Astrocyte (in vitro differentiated cells and primary cell): ENCODE data around the gene TMEM98. TPM values are rescaled to one million over a fixed set of nuclear protein-coding genes. Genes with fewer than 3 reads are reported as not detected.

Experiments used
- DNase-seq: peaks from one replicate; pipeline ENCODE4 v3.0.0-alpha.2; 2010; ENCODE audit warnings: low read depth
- FAIRE-seq: peaks from 2 replicates; lab custom pipeline; 2011; peaks lifted over from hg19 to GRCh38; lab: Jason Lieb, UNC
- H2AFZ ChIP-seq: 2 replicates; pipeline ENCODE4 v1.6.0; 2012; ENCODE audit warnings: low read depth, low read length, inconsistent platforms
- H3K27ac ChIP-seq: 2 replicates; pipeline ENCODE4 v1.5.1; 2011; ENCODE audit warnings: low read depth, low read length, inconsistent platforms
- H3K27me3 ChIP-seq: 2 replicates; pipeline ENCODE4 v1.6.0; 2011; ENCODE audit warnings: low read length, inconsistent platforms; ENCODE audit not compliant: insufficient read depth
- H3K36me3 ChIP-seq: 2 replicates; pipeline ENCODE4 v1.5.1; 2011; ENCODE audit warnings: low read length, inconsistent platforms; ENCODE audit not compliant: insufficient read depth
- H3K4me1 ChIP-seq: 2 replicates; pipeline ENCODE4 v1.5.1; 2011; ENCODE audit warnings: low read length, inconsistent platforms; ENCODE audit not compliant: insufficient read depth
- H3K4me2 ChIP-seq: 2 replicates; pipeline ENCODE4 v1.6.0; 2012; ENCODE audit warnings: low read length, inconsistent platforms
- H3K4me3 ChIP-seq: 2 replicates; pipeline ENCODE4 v1.5.1; 2011; ENCODE audit warnings: low read depth, mild to moderate bottlenecking, low read length, inconsistent platforms; ENCODE audit not compliant: insufficient read depth
- H3K79me2 ChIP-seq: 2 replicates; pipeline ENCODE4 v1.6.0; 2012; ENCODE audit warnings: mild to moderate bottlenecking, low read length, inconsistent platforms; ENCODE audit not compliant: insufficient read depth
- H3K9ac ChIP-seq: 2 replicates; pipeline ENCODE4 v1.6.0; 2012; ENCODE audit warnings: mild to moderate bottlenecking, low read length, inconsistent platforms
- H3K9me3 ChIP-seq: 2 replicates; pipeline ENCODE4 v1.5.1; 2012; ENCODE audit warnings: low read depth, mild to moderate bottlenecking, low read length, inconsistent platforms; ENCODE audit not compliant: insufficient read depth
- H4K20me1 ChIP-seq: 2 replicates; pipeline ENCODE4 v1.6.0; 2012; ENCODE audit warnings: low read length, inconsistent platforms; ENCODE audit not compliant: insufficient read depth
- H3K27ac Mint-ChIP-seq: one replicate; pipeline ENCODE4 v1.8.0; 2021; ENCODE audit warnings: mild to moderate bottlenecking, mixed read lengths; ENCODE audit not compliant: unreplicated experiment
- H3K27me3 Mint-ChIP-seq: one replicate; pipeline ENCODE4 v1.8.0; 2021; ENCODE audit warnings: low read depth, mixed read lengths; ENCODE audit not compliant: unreplicated experiment
- H3K36me3 Mint-ChIP-seq: one replicate; pipeline ENCODE4 v1.8.0; 2021; ENCODE audit warnings: low read depth, mixed read lengths; ENCODE audit not compliant: unreplicated experiment
- H3K4me1 Mint-ChIP-seq: one replicate; pipeline ENCODE4 v1.8.0; 2021; ENCODE audit warnings: low read depth, mixed read lengths; ENCODE audit not compliant: unreplicated experiment
- H3K4me3 Mint-ChIP-seq: one replicate; pipeline ENCODE4 v1.8.0; 2021; ENCODE audit warnings: mild to moderate bottlenecking, moderate library complexity, mixed read lengths; ENCODE audit not compliant: unreplicated experiment
- H3K9me3 Mint-ChIP-seq: one replicate; pipeline ENCODE4 v1.8.0; 2021; ENCODE audit warnings: mild to moderate bottlenecking, mixed read lengths; ENCODE audit not compliant: unreplicated experiment
- EZH2 ChIP-seq: IDR thresholded peaks from 2 replicates; pipeline ENCODE4 v1.6.1; 2012; ENCODE audit warnings: mild to moderate bottlenecking, low read length, inconsistent platforms; ENCODE audit not compliant: insufficient read depth
- total RNA-seq: library from RNA; stranded (reverse); gene quantifications from 2 replicates; pipeline ENCODE4 v1.2.1, GENCODE V29; 2021
- TF ChIP-seq, protein P1 (sequence below): IDR thresholded peaks from 2 replicates; pipeline ENCODE4 v1.5.1; 2011; ENCODE audit warnings: low read depth, mild to moderate bottlenecking, inconsistent platforms, low read length, moderate library complexity; ENCODE audit not compliant: insufficient read depth

The TMEM98 gene
- total RNA-seq, 1 donor from 2014 or later = 62.6 TPM

DNA sequence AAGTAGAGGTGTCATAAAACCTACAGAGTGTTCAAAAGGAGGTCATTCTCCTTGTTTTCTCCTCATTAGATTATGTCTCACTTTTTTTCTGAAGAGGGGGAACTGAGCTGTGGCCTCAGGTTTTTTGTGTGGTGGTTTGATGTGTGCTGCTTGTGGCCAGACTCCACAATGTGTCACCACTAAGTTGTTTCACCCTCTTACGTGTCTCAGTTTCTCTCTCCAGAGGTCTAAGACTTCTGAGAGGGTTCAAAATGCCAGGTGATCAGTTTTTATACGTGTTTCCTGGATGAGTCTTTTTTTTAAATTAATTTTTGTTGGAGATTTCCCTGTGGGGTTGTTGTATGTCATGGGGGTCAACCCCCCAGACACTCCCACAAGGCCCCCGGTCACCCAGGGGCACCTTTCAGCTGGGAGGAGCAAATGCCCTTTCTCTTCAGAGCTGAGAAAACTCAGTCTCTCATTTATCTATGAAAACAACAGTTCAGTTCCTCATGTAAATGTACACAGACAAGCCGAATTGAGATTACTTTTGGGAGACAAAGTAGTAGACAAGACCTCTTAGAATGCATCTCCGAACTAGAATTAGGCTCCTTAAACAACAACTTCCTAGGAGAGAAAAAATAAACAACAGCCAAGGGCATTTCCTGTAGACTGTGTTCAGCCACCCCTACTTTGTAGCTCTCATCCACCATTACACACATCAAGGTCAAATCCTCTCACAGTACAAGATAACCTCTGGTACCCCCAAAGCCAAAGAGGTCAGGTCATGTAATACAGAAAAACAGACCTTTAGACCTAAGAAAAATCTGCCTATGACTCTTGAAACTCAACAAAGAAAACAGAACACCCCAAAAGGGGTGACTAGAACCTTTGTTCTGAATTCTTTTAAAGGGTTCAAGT, 23.9 kb upstream of the TMEM98 start:
- Histone ChIP-seq H3K36me3 (no peaks in the 10 kb centered on the region), H3K9me3 (no peaks in the 10 kb centered on the region), H3K79me2 (no peaks in the 10 kb centered on the region), H3K27ac (no peak overlapping the region), H4K20me1 (no peaks in the 10 kb centered on the region), H3K27me3 (peaks cover 2% of the 10 kb centered on the region), H3K4me2 (no peak overlapping the region), H3K4me1 (no peaks in the 10 kb centered on the region), H3K9ac (no peak overlapping the region), H3K4me3 (no peak overlapping the region), H2AFZ (no peak overlapping the region)
- no peak for FAIRE-seq
- H3K27me3 Mint-ChIP-seq = peaks cover 4% of the 10 kb centered on the region
- no peak overlapping the region for H3K4me3 Mint-ChIP-seq
- H3K9me3 Mint-ChIP-seq = no peaks in the 10 kb centered on the region
- H3K4me1 Mint-ChIP-seq = no peaks in the 10 kb centered on the region
- no peak overlapping the region for H3K27ac Mint-ChIP-seq
- TF ChIP-seq EZH2 = no peak
- TF ChIP-seq, protein P1, sequence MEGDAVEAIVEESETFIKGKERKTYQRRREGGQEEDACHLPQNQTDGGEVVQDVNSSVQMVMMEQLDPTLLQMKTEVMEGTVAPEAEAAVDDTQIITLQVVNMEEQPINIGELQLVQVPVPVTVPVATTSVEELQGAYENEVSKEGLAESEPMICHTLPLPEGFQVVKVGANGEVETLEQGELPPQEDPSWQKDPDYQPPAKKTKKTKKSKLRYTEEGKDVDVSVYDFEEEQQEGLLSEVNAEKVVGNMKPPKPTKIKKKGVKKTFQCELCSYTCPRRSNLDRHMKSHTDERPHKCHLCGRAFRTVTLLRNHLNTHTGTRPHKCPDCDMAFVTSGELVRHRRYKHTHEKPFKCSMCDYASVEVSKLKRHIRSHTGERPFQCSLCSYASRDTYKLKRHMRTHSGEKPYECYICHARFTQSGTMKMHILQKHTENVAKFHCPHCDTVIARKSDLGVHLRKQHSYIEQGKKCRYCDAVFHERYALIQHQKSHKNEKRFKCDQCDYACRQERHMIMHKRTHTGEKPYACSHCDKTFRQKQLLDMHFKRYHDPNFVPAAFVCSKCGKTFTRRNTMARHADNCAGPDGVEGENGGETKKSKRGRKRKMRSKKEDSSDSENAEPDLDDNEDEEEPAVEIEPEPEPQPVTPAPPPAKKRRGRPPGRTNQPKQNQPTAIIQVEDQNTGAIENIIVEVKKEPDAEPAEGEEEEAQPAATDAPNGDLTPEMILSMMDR = no peak
- H3K36me3 Mint-ChIP-seq = no peaks in the 10 kb centered on the region
- DNase-seq = no peak

DNA sequence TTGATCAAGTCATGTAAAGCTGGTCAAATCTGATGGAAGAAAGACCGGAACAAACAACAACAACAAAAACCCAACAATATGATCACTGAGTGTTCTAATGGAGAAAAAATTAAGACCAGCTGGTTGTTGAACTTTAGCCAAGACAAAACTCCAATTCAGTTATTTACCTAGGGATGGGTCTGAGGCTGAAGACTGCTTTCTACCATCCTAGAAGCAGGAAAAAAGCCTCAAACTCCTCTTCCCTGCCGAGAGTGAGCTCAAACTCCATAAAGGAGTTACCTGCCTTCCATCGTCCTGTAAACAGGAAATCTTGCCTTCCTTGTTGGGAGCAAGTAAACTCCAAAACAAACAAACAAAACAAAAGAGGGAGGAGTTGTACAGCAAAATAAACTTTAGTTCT, 23.1 kb upstream of the TMEM98 start:
- H3K9ac ChIP-seq = no peak overlapping the region
- H3K36me3 Mint-ChIP-seq = no peaks in the 10 kb centered on the region
- peaks cover 4% of the 10 kb centered on the region for H3K27me3 Mint-ChIP-seq
- H3K4me2 ChIP-seq = no peak overlapping the region
- H3K4me3 Mint-ChIP-seq = no peak overlapping the region
- H3K27me3 ChIP-seq = peaks cover 2% of the 10 kb centered on the region
- no peaks in the 10 kb centered on the region for H3K4me1 ChIP-seq
- no peaks in the 10 kb centered on the region for H3K4me1 Mint-ChIP-seq
- no peak overlapping the region for H3K27ac Mint-ChIP-seq
- no peak for DNase-seq
- no peak overlapping the region for H3K4me3 ChIP-seq
- H3K9me3 Mint-ChIP-seq = no peaks in the 10 kb centered on the region
- H3K27ac ChIP-seq = no peak overlapping the region
- TF ChIP-seq EZH2 = no peak
- TF ChIP-seq, protein P1 = no peak
- H3K36me3 ChIP-seq = no peaks in the 10 kb centered on the region
- H3K79me2 ChIP-seq = no peaks in the 10 kb centered on the region
- H3K9me3 ChIP-seq = no peaks in the 10 kb centered on the region
- H2AFZ ChIP-seq = no peak overlapping the region
- no peak for FAIRE-seq
- no peaks in the 10 kb centered on the region for H4K20me1 ChIP-seq

DNA sequence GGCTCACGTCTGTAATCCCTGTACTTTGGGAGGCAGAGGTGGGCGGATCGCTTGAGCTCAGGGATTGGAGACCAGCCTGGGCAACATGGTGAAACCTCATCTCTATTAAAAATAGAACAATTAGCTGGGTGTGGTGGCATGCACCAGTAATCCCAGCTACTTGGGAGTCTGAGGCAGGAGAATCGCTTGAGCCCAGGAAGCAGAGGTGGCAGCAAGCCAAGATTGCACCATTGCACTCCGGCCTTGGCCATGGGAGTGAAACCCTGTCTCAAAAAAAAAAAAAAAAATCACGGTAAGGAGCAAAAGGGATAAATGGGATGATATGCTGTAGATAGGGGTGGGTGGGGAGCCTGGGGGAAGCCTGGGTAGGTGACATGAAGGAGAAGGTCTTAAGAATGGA, 20.4 kb upstream of the TMEM98 start:
- no peak overlapping the region for H3K9ac ChIP-seq
- H3K36me3 ChIP-seq = no peaks in the 10 kb centered on the region
- FAIRE-seq (no peak), DNase-seq (no peak)
- Mint-ChIP-seq H3K36me3 (no peaks in the 10 kb centered on the region), H3K4me3 (no peak overlapping the region), H3K4me1 (peaks cover 5% of the 10 kb centered on the region), H3K27ac (no peak overlapping the region), H3K9me3 (no peaks in the 10 kb centered on the region), H3K27me3 (peaks cover 4% of the 10 kb centered on the region)
- TF ChIP-seq EZH2 = no peak
- TF ChIP-seq, protein P1 = no peak
- no peak overlapping the region for H3K27ac ChIP-seq
- no peaks in the 10 kb centered on the region for H4K20me1 ChIP-seq
- no peak overlapping the region for H3K4me3 ChIP-seq
- H3K4me1 ChIP-seq = peaks cover 3% of the 10 kb centered on the region
- H3K27me3 ChIP-seq = peaks cover 5% of the 10 kb centered on the region
- H2AFZ ChIP-seq = no peak overlapping the region
- no peaks in the 10 kb centered on the region for H3K79me2 ChIP-seq
- H3K4me2 ChIP-seq = no peak overlapping the region
- no peaks in the 10 kb centered on the region for H3K9me3 ChIP-seq
